Fibroblast of lung (primary cell): ENCODE results near the gene NF2. TPM values are rescaled to one million over a fixed set of nuclear protein-coding genes. Genes with fewer than 3 reads are reported as not detected.

Experiments used
- DNase-seq, 2 donors: peaks; one replicate each; pipeline versions ENCODE4 v3.0.0 to v3.0.0-alpha.2; 2010; ENCODE audit warnings: low read depth in 2 of 2
- H2AFZ ChIP-seq: 2 replicates; pipeline ENCODE4 v1.5.1; 2012; ENCODE audit warnings: low read length, control low read depth, inconsistent platforms
- H3K27ac ChIP-seq: 2 replicates; pipeline ENCODE4 v1.5.1; 2011; ENCODE audit warnings: low read length, control low read depth; ENCODE audit not compliant: insufficient read depth
- H3K27me3 ChIP-seq: 2 replicates; pipeline ENCODE4 v1.5.1; 2011; ENCODE audit warnings: mild to moderate bottlenecking, low read length; ENCODE audit not compliant: control insufficient read depth, insufficient read depth
- H3K36me3 ChIP-seq: 2 replicates; pipeline ENCODE4 v1.5.1; 2011; ENCODE audit warnings: low read length; ENCODE audit not compliant: control insufficient read depth, insufficient read depth
- H3K4me1 ChIP-seq: 2 replicates; pipeline ENCODE4 v1.5.1; 2011; ENCODE audit warnings: low read length; ENCODE audit not compliant: control insufficient read depth, insufficient read depth; ENCODE audit errors: extremely low read depth
- H3K4me2 ChIP-seq: 2 replicates; pipeline ENCODE4 v1.5.1; 2011; ENCODE audit warnings: low read length, control low read depth; ENCODE audit not compliant: insufficient read depth; ENCODE audit errors: extremely low read depth
- H3K4me3 ChIP-seq, 4 experiments: fragments of 200-600 bp in 1 of 4; sonication (generic) in 1 of 4; replicated peaks in 1 of 4; 2 replicates each; pipeline ENCODE4 v1.5.1; 2011 to 2016; ENCODE audit warnings: low read length in 4 of 4, low read depth in 3 of 4, mild to moderate bottlenecking in 3 of 4, control low read depth in 2 of 4, inconsistent platforms in 1 of 4, mixed read lengths in 1 of 4; ENCODE audit not compliant: insufficient read depth in 1 of 4; ENCODE audit errors: control extremely low read depth in 1 of 4
- H3K79me2 ChIP-seq: 2 replicates; pipeline ENCODE4 v1.5.1; 2012; ENCODE audit warnings: mild to moderate bottlenecking, low read length, inconsistent platforms; ENCODE audit not compliant: control insufficient read depth, insufficient read depth
- H3K9ac ChIP-seq: 2 replicates; pipeline ENCODE4 v1.5.1; 2011; ENCODE audit warnings: mild to moderate bottlenecking, low read length, control low read depth; ENCODE audit not compliant: insufficient read depth
- H3K9me3 ChIP-seq: 2 replicates; pipeline ENCODE4 v1.5.1; 2012; ENCODE audit warnings: low read depth, low read length; ENCODE audit not compliant: control insufficient read depth, insufficient read depth
- H4K20me1 ChIP-seq: 2 replicates; pipeline ENCODE4 v1.5.1; 2011; ENCODE audit warnings: low read length; ENCODE audit not compliant: control insufficient read depth, insufficient read depth; ENCODE audit errors: extremely low read depth
- CTCF ChIP-seq, 2 donors: IDR thresholded peaks in 1 of 2; conservative IDR thresholded peaks in 1 of 2; 1 replicate in 1 of 2; 2 replicates in 1 of 2; pipeline ENCODE4 v1.5.1; 2011 to 2012; ENCODE audit warnings: low read length in 2 of 2, control low read depth in 1 of 2, inconsistent platforms in 1 of 2, low read depth in 1 of 2, mild to moderate bottlenecking in 1 of 2
- EZH2 ChIP-seq: IDR thresholded peaks from 2 replicates; pipeline ENCODE4 v1.5.1; 2012; ENCODE audit warnings: low read length, control low read depth, mild to moderate bottlenecking; ENCODE audit errors: missing control alignments
- polyA plus RNA-seq, 2 donors: library from polyadenylated mRNA; depleted of rRNA in 1 of 2; stranded (reverse) in 1 of 2; unstranded in 1 of 2; fragments of >200 nt; gene quantifications; 2 replicates each; pipeline ENCODE4 v1.2.1, GENCODE V29; 2011 to 2012; ENCODE audit warnings: missing spikeins in 1 of 2
- total RNA-seq: library from RNA; depleted of rRNA; stranded (reverse); fragments of >200 nt; gene quantifications from 2 replicates; pipeline ENCODE4 v1.2.1, GENCODE V29; 2014

The NF2 gene
- total and polyA plus RNA-seq, 2 donors (not counting 1 experiment from before 2014, with no cell fraction given): 55.5 to 80.9 TPM

DNA sequence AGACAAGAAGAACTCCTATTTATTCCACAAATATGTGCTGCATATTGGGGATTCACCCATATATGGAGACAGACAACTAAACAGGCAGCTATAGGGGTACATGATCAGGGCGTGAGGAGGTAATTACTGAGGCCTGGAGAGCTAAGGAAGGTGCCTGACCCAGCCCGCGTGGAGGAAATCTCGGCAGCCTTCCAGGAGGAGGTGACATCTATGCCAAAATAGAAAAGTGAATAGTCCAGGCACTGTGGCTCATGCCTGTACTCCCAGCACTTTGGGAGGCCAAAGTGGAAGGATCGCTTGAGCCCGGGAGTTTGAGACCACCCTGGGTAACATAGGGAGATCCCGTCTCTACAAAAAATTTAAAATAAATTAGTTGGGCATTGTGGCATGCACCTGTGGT lies 36.1 kb upstream of the NF2 start:
- no peak overlapping the region for H2AFZ ChIP-seq
- H3K9me3 ChIP-seq: no peaks in the 10 kb centered on the region
- no peak overlapping the region for H3K27ac ChIP-seq
- no peak overlapping the region for H3K4me3 ChIP-seq
- no peak overlapping the region for H3K9ac ChIP-seq
- DNase-seq: no peak
- H3K4me1 ChIP-seq: no peaks in the 10 kb centered on the region
- no peak for TF ChIP-seq EZH2
- H3K36me3 ChIP-seq: peaks cover 2% of the 10 kb centered on the region
- no peaks in the 10 kb centered on the region for H4K20me1 ChIP-seq
- no peaks in the 10 kb centered on the region for H3K79me2 ChIP-seq
- no peak overlapping the region for H3K4me2 ChIP-seq
- H3K27me3 ChIP-seq: no peaks in the 10 kb centered on the region

- no peak overlapping the region for H2AFZ ChIP-seq
- no peak overlapping the region for H3K4me3 ChIP-seq
- peaks cover 2% of the 10 kb centered on the region for H3K36me3 ChIP-seq
- TF ChIP-seq EZH2 (no peak), CTCF (conservative IDR thresholded peaks at IDR 0.05 in 1 of 2, IDR thresholded peaks at IDR 0.05 in 1 of 2; ENCODE audit: low read depth in 1 of 2, low read length in 2 of 2) (no peak)
- H3K9ac ChIP-seq: no peak overlapping the region
- no peak overlapping the region for H3K27ac ChIP-seq
- H3K4me2 ChIP-seq: no peak overlapping the region
- DNase-seq: no peak
- H3K27me3 ChIP-seq: no peaks in the 10 kb centered on the region
- no peaks in the 10 kb centered on the region for H3K9me3 ChIP-seq
- no peaks in the 10 kb centered on the region for H4K20me1 ChIP-seq
- H3K79me2 ChIP-seq: no peaks in the 10 kb centered on the region
- no peaks in the 10 kb centered on the region for H3K4me1 ChIP-seq
Measured at GRCh38 chr22:29569011-29569678, 34.3 kb upstream of the NF2 start.

GRCh38 chr22:29570456-29570855 lies 33.0 kb upstream of the NF2 start:
- no peak overlapping the region for H3K9ac ChIP-seq
- no peaks in the 10 kb centered on the region for H4K20me1 ChIP-seq
- TF ChIP-seq CTCF (conservative IDR thresholded peaks at IDR 0.05 in 1 of 2, IDR thresholded peaks at IDR 0.05 in 1 of 2; ENCODE audit: low read depth in 1 of 2, low read length in 2 of 2) (no peak), EZH2 (no peak)
- H3K27ac ChIP-seq: no peak overlapping the region
- H3K79me2 ChIP-seq: no peaks in the 10 kb centered on the region
- H2AFZ ChIP-seq: no peak overlapping the region
- peaks cover 2% of the 10 kb centered on the region for H3K36me3 ChIP-seq
- no peaks in the 10 kb centered on the region for H3K4me1 ChIP-seq
- DNase-seq: no peak
- H3K4me2 ChIP-seq: no peak overlapping the region
- H3K4me3 ChIP-seq: no peak overlapping the region
- no peaks in the 10 kb centered on the region for H3K9me3 ChIP-seq
- H3K27me3 ChIP-seq: no peaks in the 10 kb centered on the region
